GM23338 (cell line): ENCODE data around the gene EPAS1. TPM values are rescaled to one million over a fixed set of nuclear protein-coding genes. Genes with fewer than 3 reads are reported as not detected.

Experiments used
- ATAC-seq: fragments of 200-7000 bp; cut with Tn5 transposase; 3 replicates; pipeline ENCODE4 v1.9.1; 2020
- DNase-seq: peaks from one replicate; pipeline ENCODE4 v3.0.0-alpha.2; 2015; ENCODE audit warnings: low spot score
- H2AFZ ChIP-seq: fragments of 200-600 bp; sonication (generic); 2 replicates; pipeline ENCODE4 v1.8.0; 2016; ENCODE audit warnings: antibody characterized with exemption, mild to moderate bottlenecking, moderate library complexity
- H3F3A ChIP-seq: fragments of 200-600 bp; sonication (generic); replicated peaks from 2 replicates; pipeline ENCODE4 v1.8.0; 2017; ENCODE audit warnings: antibody characterized with exemption, mixed run types, low read depth
- H3K27ac ChIP-seq: fragments of 200-600 bp; sonication (generic); 2 replicates; pipeline ENCODE4 v1.6.1; 2016; ENCODE audit warnings: low read depth
- H3K27me3 ChIP-seq: fragments of 200-600 bp; sonication (generic); 2 replicates; pipeline ENCODE4 v1.8.0; 2016; ENCODE audit warnings: mild to moderate bottlenecking, mixed run types, moderate library complexity; ENCODE audit not compliant: insufficient read depth
- H3K36me3 ChIP-seq: fragments of 200-600 bp; sonication (generic); 2 replicates; pipeline ENCODE4 v1.8.0; 2016; ENCODE audit warnings: mild to moderate bottlenecking; ENCODE audit not compliant: insufficient read depth
- H3K4me1 ChIP-seq: fragments of 200-600 bp; sonication (generic); 2 replicates; pipeline ENCODE4 v1.8.0; 2016; ENCODE audit warnings: mild to moderate bottlenecking, moderate library complexity; ENCODE audit not compliant: insufficient read depth
- H3K4me2 ChIP-seq: fragments of 200-600 bp; sonication (generic); 2 replicates; pipeline ENCODE4 v1.7.1; 2017; ENCODE audit warnings: mixed run types
- H3K4me3 ChIP-seq: fragments of 200-600 bp; sonication (generic); 2 replicates; pipeline ENCODE4 v1.6.1; 2016; ENCODE audit warnings: mixed run types
- H3K79me2 ChIP-seq: fragments of 200-600 bp; sonication (generic); replicated peaks from 2 replicates; pipeline ENCODE4 v1.8.0; 2017; ENCODE audit warnings: mild to moderate bottlenecking; ENCODE audit not compliant: insufficient read depth
- H3K9me2 ChIP-seq: fragments of 200-600 bp; sonication (generic); 2 replicates; pipeline ENCODE4 v1.8.0; 2017; ENCODE audit not compliant: insufficient read depth
- H4K20me1 ChIP-seq: fragments of 200-600 bp; sonication (generic); replicated peaks from 2 replicates; pipeline ENCODE4 v1.8.0; 2017; ENCODE audit warnings: mild to moderate bottlenecking; ENCODE audit not compliant: insufficient read depth
- H3K27ac Mint-ChIP-seq: 2 replicates; pipeline ENCODE4 v1.8.0; 2020; ENCODE audit warnings: inconsistent platforms, mild to moderate bottlenecking, moderate library complexity, mixed read lengths
- H3K27me3 Mint-ChIP-seq: 3 replicates; pipeline ENCODE4 v1.8.0; 2022; ENCODE audit warnings: low read depth, mild to moderate bottlenecking, moderate library complexity, mixed read lengths, inconsistent platforms; ENCODE audit not compliant: insufficient read depth, poor library complexity
- H3K36me3 Mint-ChIP-seq: 3 replicates; pipeline ENCODE4 v1.8.0; 2021; ENCODE audit warnings: low read depth, mild to moderate bottlenecking, inconsistent platforms, moderate library complexity, mixed read lengths
- H3K4me1 Mint-ChIP-seq: 3 replicates; pipeline ENCODE4 v1.8.0; 2020; ENCODE audit warnings: mild to moderate bottlenecking, inconsistent platforms, mixed read lengths
- H3K4me3 Mint-ChIP-seq: 3 replicates; pipeline ENCODE4 v1.8.0; 2021; ENCODE audit warnings: moderate library complexity, mild to moderate bottlenecking, inconsistent platforms, mixed read lengths
- H3K9me3 Mint-ChIP-seq: 3 replicates; pipeline ENCODE4 v1.8.0; 2020; ENCODE audit warnings: moderate library complexity, mild to moderate bottlenecking, inconsistent platforms, mixed read lengths
- CREB1 ChIP-seq: fragments of 250-450 bp; sonication (Bioruptor Pico); IDR thresholded peaks from 2 replicates; pipeline ENCODE4 v1.5.0; 2020; ENCODE audit warnings: low read depth, mild to moderate bottlenecking, moderate library complexity
- EZH2 ChIP-seq: fragments of 200-600 bp; sonication (generic); IDR thresholded peaks from one replicate; pipeline ENCODE4 v1.8.0; 2017; ENCODE audit warnings: antibody characterized with exemption, mild to moderate bottlenecking, low read depth; ENCODE audit not compliant: unreplicated experiment
- EZH2phosphoT487 ChIP-seq: fragments of 200-600 bp; sonication (generic); IDR thresholded peaks from one replicate; pipeline ENCODE4 v1.8.1; 2018; ENCODE audit warnings: antibody characterized with exemption; ENCODE audit not compliant: unreplicated experiment
- JUNB ChIP-seq: IDR thresholded peaks from one replicate; pipeline ENCODE4 v1.6.1; 2016; ENCODE audit warnings: antibody characterized with exemption; ENCODE audit not compliant: unreplicated experiment
- NANOG ChIP-seq: IDR thresholded peaks from 2 replicates; pipeline ENCODE4 v1.6.1; 2016; ENCODE audit warnings: antibody characterized with exemption, borderline replicate concordance
- POLR2AphosphoS5 ChIP-seq: IDR thresholded peaks from 2 replicates; pipeline ENCODE4 v1.6.1; 2016; ENCODE audit warnings: antibody characterized with exemption, low read depth
- STAT1 ChIP-seq: IDR thresholded peaks from one replicate; pipeline ENCODE4 v1.6.1; 2016; ENCODE audit warnings: antibody characterized with exemption; ENCODE audit not compliant: unreplicated experiment
- ZNF114 ChIP-seq: fragments of 250-450 bp; sonication (Bioruptor Pico); IDR thresholded peaks from 2 replicates; pipeline ENCODE4 v1.5.0; 2020; ENCODE audit warnings: mild to moderate bottlenecking, moderate library complexity
- polyA plus RNA-seq: library from polyadenylated mRNA; unstranded; fragments of >200 nt; fragmentation: Nextera tagmentation; extraction: Ambion mirVana; gene quantifications from 2 replicates; pipeline ENCODE4 v1.2.1, GENCODE V29; 2016
- total RNA-seq: library from RNA; depleted of rRNA; stranded (reverse); fragments of >200 nt; shearing (Covaris generic); gene quantifications from 2 replicates; pipeline ENCODE4 v1.2.3, GENCODE V29; 2014
- TF ChIP-seq, protein P1 (sequence below): IDR thresholded peaks from one replicate; pipeline ENCODE4 v1.6.1; 2018; ENCODE audit warnings: antibody characterized with exemption; ENCODE audit not compliant: unreplicated experiment
- TF ChIP-seq, protein P2 (sequence below), 2 experiments: fragments of 200-600 bp in 1 of 2; sonication (generic) in 1 of 2; conservative IDR thresholded peaks; 2 replicates each; pipeline versions ENCODE4 v1.5.1 to v1.6.1; 2016 to 2017; ENCODE audit warnings: antibody characterized with exemption in 2 of 2, low read depth in 2 of 2, mild to moderate bottlenecking in 2 of 2, moderate library complexity in 1 of 2
- TF ChIP-seq, protein P3 (sequence below): fragments of 250-450 bp; sonication (Bioruptor Pico); IDR thresholded peaks from 2 replicates; pipeline ENCODE4 v1.5.0; 2020; ENCODE audit warnings: mild to moderate bottlenecking, moderate library complexity
- TF ChIP-seq, protein P4 (sequence below): IDR thresholded peaks from 2 replicates; pipeline ENCODE4 v1.6.1; 2016; ENCODE audit warnings: antibody characterized with exemption

Gene EPAS1
- total and polyA plus RNA-seq, 2 experiments from 2014 or later, result 0.68 to 5.4 TPM

DNA sequence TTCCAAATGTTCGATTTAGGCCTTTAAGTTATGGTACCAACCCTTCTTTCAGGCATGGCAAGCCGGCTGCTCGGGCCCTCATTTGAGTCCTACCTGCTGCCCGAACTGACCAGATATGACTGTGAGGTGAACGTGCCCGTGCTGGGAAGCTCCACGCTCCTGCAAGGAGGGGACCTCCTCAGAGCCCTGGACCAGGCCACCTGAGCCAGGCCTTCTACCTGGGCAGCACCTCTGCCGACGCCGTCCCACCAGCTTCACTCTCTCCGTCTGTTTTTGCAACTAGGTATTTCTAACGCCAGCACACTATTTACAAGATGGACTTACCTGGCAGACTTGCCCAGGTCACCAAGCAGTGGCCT is 87.2 kb downstream of the EPAS1 start:
- Mint-ChIP-seq H3K4me1 (no peaks in the 10 kb centered on the region; the same call in 2 of the 3 replicates), H3K27ac (no peak overlapping the region), H3K36me3 (no peaks in the 10 kb centered on the region), H3K27me3 (peaks cover 7% of the 10 kb centered on the region), H3K9me3 (no peaks in the 10 kb centered on the region), H3K4me3 (no peak overlapping the region)
- Histone ChIP-seq H3F3A (no peaks in the 10 kb centered on the region), H3K27ac (no peak overlapping the region), H3K4me3 (no peak overlapping the region), H3K9me2 (no peaks in the 10 kb centered on the region), H3K27me3 (no peaks in the 10 kb centered on the region), H3K36me3 (no peaks in the 10 kb centered on the region), H4K20me1 (no peaks in the 10 kb centered on the region), H3K4me1 (no peaks in the 10 kb centered on the region), H3K4me2 (no peak overlapping the region), H2AFZ (no peak overlapping the region), H3K79me2 (no peaks in the 10 kb centered on the region)
- DNase-seq (no peak), ATAC-seq (no peak)
- TF ChIP-seq, protein P1, sequence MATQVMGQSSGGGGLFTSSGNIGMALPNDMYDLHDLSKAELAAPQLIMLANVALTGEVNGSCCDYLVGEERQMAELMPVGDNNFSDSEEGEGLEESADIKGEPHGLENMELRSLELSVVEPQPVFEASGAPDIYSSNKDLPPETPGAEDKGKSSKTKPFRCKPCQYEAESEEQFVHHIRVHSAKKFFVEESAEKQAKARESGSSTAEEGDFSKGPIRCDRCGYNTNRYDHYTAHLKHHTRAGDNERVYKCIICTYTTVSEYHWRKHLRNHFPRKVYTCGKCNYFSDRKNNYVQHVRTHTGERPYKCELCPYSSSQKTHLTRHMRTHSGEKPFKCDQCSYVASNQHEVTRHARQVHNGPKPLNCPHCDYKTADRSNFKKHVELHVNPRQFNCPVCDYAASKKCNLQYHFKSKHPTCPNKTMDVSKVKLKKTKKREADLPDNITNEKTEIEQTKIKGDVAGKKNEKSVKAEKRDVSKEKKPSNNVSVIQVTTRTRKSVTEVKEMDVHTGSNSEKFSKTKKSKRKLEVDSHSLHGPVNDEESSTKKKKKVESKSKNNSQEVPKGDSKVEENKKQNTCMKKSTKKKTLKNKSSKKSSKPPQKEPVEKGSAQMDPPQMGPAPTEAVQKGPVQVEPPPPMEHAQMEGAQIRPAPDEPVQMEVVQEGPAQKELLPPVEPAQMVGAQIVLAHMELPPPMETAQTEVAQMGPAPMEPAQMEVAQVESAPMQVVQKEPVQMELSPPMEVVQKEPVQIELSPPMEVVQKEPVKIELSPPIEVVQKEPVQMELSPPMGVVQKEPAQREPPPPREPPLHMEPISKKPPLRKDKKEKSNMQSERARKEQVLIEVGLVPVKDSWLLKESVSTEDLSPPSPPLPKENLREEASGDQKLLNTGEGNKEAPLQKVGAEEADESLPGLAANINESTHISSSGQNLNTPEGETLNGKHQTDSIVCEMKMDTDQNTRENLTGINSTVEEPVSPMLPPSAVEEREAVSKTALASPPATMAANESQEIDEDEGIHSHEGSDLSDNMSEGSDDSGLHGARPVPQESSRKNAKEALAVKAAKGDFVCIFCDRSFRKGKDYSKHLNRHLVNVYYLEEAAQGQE, result no peak
- TF ChIP-seq ZNF114 (CRISPR knock-in tag), result no peak
- TF ChIP-seq CREB1 (CRISPR knock-in tag), result no peak
- TF ChIP-seq EZH2, result no peak
- TF ChIP-seq, protein P2, sequence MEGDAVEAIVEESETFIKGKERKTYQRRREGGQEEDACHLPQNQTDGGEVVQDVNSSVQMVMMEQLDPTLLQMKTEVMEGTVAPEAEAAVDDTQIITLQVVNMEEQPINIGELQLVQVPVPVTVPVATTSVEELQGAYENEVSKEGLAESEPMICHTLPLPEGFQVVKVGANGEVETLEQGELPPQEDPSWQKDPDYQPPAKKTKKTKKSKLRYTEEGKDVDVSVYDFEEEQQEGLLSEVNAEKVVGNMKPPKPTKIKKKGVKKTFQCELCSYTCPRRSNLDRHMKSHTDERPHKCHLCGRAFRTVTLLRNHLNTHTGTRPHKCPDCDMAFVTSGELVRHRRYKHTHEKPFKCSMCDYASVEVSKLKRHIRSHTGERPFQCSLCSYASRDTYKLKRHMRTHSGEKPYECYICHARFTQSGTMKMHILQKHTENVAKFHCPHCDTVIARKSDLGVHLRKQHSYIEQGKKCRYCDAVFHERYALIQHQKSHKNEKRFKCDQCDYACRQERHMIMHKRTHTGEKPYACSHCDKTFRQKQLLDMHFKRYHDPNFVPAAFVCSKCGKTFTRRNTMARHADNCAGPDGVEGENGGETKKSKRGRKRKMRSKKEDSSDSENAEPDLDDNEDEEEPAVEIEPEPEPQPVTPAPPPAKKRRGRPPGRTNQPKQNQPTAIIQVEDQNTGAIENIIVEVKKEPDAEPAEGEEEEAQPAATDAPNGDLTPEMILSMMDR (conservative IDR thresholded peaks at IDR 0.05; ENCODE audit: low read depth in 2 of 2), result no peak
- TF ChIP-seq STAT1, result no peak
- TF ChIP-seq, protein P3, sequence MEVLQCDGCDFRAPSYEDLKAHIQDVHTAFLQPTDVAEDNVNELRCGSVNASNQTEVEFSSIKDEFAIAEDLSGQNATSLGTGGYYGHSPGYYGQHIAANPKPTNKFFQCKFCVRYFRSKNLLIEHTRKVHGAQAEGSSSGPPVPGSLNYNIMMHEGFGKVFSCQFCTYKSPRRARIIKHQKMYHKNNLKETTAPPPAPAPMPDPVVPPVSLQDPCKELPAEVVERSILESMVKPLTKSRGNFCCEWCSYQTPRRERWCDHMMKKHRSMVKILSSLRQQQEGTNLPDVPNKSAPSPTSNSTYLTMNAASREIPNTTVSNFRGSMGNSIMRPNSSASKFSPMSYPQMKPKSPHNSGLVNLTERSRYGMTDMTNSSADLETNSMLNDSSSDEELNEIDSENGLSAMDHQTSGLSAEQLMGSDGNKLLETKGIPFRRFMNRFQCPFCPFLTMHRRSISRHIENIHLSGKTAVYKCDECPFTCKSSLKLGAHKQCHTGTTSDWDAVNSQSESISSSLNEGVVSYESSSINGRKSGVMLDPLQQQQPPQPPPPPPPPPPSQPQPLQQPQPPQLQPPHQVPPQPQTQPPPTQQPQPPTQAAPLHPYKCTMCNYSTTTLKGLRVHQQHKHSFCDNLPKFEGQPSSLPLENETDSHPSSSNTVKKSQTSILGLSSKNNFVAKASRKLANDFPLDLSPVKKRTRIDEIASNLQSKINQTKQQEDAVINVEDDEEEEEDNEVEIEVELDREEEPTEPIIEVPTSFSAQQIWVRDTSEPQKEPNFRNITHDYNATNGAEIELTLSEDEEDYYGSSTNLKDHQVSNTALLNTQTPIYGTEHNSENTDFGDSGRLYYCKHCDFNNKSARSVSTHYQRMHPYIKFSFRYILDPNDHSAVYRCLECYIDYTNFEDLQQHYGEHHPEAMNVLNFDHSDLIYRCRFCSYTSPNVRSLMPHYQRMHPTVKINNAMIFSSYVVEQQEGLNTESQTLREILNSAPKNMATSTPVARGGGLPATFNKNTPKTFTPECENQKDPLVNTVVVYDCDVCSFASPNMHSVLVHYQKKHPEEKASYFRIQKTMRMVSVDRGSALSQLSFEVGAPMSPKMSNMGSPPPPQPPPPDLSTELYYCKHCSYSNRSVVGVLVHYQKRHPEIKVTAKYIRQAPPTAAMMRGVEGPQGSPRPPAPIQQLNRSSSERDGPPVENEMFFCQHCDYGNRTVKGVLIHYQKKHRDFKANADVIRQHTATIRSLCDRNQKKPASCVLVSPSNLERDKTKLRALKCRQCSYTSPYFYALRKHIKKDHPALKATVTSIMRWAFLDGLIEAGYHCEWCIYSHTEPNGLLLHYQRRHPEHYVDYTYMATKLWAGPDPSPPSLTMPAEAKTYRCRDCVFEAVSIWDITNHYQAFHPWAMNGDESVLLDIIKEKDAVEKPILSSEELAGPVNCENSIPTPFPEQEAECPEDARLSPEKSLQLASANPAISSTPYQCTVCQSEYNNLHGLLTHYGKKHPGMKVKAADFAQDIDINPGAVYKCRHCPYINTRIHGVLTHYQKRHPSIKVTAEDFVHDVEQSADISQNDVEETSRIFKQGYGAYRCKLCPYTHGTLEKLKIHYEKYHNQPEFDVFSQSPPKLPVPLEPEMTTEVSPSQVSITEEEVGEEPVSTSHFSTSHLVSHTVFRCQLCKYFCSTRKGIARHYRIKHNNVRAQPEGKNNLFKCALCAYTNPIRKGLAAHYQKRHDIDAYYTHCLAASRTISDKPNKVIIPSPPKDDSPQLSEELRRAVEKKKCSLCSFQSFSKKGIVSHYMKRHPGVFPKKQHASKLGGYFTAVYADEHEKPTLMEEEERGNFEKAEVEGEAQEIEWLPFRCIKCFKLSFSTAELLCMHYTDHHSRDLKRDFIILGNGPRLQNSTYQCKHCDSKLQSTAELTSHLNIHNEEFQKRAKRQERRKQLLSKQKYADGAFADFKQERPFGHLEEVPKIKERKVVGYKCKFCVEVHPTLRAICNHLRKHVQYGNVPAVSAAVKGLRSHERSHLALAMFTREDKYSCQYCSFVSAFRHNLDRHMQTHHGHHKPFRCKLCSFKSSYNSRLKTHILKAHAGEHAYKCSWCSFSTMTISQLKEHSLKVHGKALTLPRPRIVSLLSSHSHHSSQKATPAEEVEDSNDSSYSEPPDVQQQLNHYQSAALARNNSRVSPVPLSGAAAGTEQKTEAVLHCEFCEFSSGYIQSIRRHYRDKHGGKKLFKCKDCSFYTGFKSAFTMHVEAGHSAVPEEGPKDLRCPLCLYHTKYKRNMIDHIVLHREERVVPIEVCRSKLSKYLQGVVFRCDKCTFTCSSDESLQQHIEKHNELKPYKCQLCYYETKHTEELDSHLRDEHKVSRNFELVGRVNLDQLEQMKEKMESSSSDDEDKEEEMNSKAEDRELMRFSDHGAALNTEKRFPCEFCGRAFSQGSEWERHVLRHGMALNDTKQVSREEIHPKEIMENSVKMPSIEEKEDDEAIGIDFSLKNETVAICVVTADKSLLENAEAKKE (CRISPR knock-in tag), result no peak
- no peak for TF ChIP-seq NANOG
- TF ChIP-seq POLR2AphosphoS5, result no peak
- TF ChIP-seq, protein P4, sequence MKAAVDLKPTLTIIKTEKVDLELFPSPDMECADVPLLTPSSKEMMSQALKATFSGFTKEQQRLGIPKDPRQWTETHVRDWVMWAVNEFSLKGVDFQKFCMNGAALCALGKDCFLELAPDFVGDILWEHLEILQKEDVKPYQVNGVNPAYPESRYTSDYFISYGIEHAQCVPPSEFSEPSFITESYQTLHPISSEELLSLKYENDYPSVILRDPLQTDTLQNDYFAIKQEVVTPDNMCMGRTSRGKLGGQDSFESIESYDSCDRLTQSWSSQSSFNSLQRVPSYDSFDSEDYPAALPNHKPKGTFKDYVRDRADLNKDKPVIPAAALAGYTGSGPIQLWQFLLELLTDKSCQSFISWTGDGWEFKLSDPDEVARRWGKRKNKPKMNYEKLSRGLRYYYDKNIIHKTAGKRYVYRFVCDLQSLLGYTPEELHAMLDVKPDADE, result no peak
- TF ChIP-seq EZH2phosphoT487, result no peak
- no peak for TF ChIP-seq JUNB
